ENCODE measurements around the gene ATG2A. TPM values are rescaled to one million over a fixed set of nuclear protein-coding genes. Genes with fewer than 3 reads are reported as not detected.

The ATG2A gene
- total and polyA plus RNA-seq, 9 of the 15 experiments (the other 6 are each of a cell fraction or from before 2014, with no cell fraction given): 0.25 to 45.9 (median 5.2) TPM

DNA sequence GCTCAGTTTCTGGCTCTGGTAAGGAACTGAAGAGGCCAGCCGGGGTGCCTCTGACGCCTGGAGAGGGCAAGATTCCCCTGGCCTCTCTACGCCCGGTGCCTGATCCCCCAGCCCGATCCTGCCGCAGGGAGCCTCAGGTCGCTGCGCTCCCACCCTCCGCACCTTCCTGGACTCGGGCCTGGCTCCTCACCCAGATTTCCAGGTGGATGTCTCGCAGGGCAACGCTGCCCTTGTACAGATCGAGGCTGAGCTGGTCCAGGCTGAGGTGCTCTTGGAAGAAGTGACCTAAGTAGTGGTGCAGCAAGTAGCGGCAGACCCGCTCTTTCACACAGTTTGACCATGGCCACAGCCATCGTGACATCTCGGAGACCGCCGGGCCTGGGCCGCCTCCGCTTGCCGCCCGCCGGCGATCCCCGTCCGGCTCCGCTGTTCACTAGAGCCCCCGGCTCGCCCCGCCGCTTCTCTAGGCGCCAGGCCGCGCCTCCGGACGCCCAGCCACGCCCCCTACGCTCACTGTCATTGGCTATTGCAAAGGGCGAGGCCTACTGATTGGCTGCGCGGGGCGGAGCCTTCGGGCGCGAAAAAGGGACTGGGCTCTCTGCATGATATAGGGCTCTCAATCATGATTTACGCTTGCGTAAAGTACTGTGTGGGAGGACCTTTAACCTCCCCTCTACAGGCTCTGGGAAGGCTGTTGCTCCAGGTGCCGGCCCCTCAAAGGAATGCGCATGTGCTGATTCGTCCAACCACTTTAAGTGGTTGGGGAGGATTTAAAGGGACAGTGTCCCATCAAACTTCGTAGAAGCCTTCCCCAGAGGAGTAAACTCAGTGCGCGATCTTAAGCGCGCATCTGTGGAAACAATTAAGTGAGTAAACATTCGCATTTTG lies at the start of gene ATG2A (continued):
- TF ChIP-seq MLLT1 (IDR thresholded peaks at IDR 0.05) (no peak), BDP1 (IDR thresholded peaks at IDR 0.05; ENCODE audit: insufficient read depth, insufficient read length) (no peak), HCFC1 (IDR thresholded peaks at IDR 0.05; ENCODE audit: low read depth, low read length) (peak; percentile 67), NFIX (CRISPR knock-in tag; IDR thresholded peaks at IDR 0.05; ENCODE audit: low read depth) (no peak), FOXJ3 (CRISPR knock-in tag; IDR thresholded peaks at IDR 0.05) (no peak), ZNF445 (CRISPR knock-in tag; IDR thresholded peaks at IDR 0.05; ENCODE audit: low read depth) (no peak), STAT6 (CRISPR knock-in tag; IDR thresholded peaks at IDR 0.05) (peak; percentile 5; the same call in 1 of the 2 replicates), ETS2 (tag; IDR thresholded peaks at IDR 0.05; ENCODE audit: borderline replicate concordance, poor library complexity, severe bottlenecking) (no peak), NKRF (IDR thresholded peaks at IDR 0.05; ENCODE audit: borderline replicate concordance) (peak; percentile 38; the same call in 1 of the 2 replicates), SREBF1 (IDR thresholded peaks at IDR 0.05; ENCODE audit: borderline replicate concordance, low read depth, low read length) (no peak), ZNF780A (CRISPR knock-in tag; IDR thresholded peaks at IDR 0.05) (no peak), NFIC (IDR thresholded peaks at IDR 0.05) (0 out of 2 replicates have a peak, but pooled peaks have one; percentile 19), ATF7 (IDR thresholded peaks at IDR 0.05) (peak; percentile 86), TFAP4 (CRISPR knock-in tag; IDR thresholded peaks at IDR 0.05; ENCODE audit: borderline replicate concordance) (peak; percentile 68; the same call in 1 of the 2 replicates), KDM5B (IDR thresholded peaks at IDR 0.05; ENCODE audit: insufficient replicate concordance, low read depth, low read length) (peak; percentile 49), SUPT5H (IDR thresholded peaks at IDR 0.05) (peak; percentile 88), CBFB (CRISPR knock-in tag; IDR thresholded peaks at IDR 0.05) (no peak), RB1 (IDR thresholded peaks at IDR 0.05; ENCODE audit: low read depth) (peak; percentile 82)
- TF ChIP-seq, protein P1, sequence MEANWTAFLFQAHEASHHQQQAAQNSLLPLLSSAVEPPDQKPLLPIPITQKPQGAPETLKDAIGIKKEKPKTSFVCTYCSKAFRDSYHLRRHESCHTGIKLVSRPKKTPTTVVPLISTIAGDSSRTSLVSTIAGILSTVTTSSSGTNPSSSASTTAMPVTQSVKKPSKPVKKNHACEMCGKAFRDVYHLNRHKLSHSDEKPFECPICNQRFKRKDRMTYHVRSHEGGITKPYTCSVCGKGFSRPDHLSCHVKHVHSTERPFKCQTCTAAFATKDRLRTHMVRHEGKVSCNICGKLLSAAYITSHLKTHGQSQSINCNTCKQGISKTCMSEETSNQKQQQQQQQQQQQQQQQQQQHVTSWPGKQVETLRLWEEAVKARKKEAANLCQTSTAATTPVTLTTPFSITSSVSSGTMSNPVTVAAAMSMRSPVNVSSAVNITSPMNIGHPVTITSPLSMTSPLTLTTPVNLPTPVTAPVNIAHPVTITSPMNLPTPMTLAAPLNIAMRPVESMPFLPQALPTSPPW (CRISPR knock-in tag; IDR thresholded peaks at IDR 0.05): peak; percentile 78

Measured in K562 (cell line).